Stimulated activated CD4-positive, alpha-beta T cell treated with anti-CD3 and anti-CD28 coated beads, Interleukin-2, amount 100 ng/mL, for 48 hours (primary cell): ENCODE measurements around the gene JAML.
A peak's percentile ranks its signal among the peaks of the same experiment; 100 is the strongest.
"Not testable (repeated sequence)": the region's sequence is repeated elsewhere in the genome, so short reads cannot be mapped to it uniquely, and the experiment has no call there.

Source experiments
- DNase-seq, 2 donors: peaks; one replicate each; pipeline ENCODE4 v3.0.0-alpha.2; 2020

Gene JAML

GRCh38 chr11:118192817-118193216 lies 32.0 kb downstream of the JAML start:
- not testable (repeated sequence) for DNase-seq

GRCh38 chr11:118190942-118191506 lies 33.8 kb downstream of the JAML start:
- not testable (repeated sequence) for DNase-seq

GRCh38 chr11:118186346-118187107 lies 38.3 kb downstream of the JAML start:
- DNase-seq, result no peak

- DNase-seq, result no peak
These were observed 39.8 kb downstream of the JAML start for GRCh38 chr11:118184784-118185579.

GRCh38 chr11:118183691-118184090 lies 41.1 kb downstream of the JAML start:
- DNase-seq, result not testable (repeated sequence)

- DNase-seq, result no peak
These were observed 44.5 kb downstream of the JAML start for GRCh38 chr11:118180300-118180703.

GRCh38 chr11:118176778-118177134 lies 48.1 kb downstream of the JAML start:
- no peak for DNase-seq

GRCh38 chr11:118175993-118176777 lies 48.6 kb downstream of the JAML start, which contains the start of gene SCN2B:
TSS of gene SCN2B (minus strand) at chr11:118176639. CDS start at chr11:118176431, 208 bp downstream.
- DNase-seq, result no peak

GRCh38 chr11:118175031-118175992 lies 49.5 kb downstream of the JAML start:
- no peak for DNase-seq

GRCh38 chr11:118174006-118174567 lies 50.7 kb downstream of the JAML start:
- DNase-seq, result no peak

GRCh38 chr11:118172356-118172755 lies 52.5 kb downstream of the JAML start:
- no peak for DNase-seq

- peak; percentile 72 to 76 for DNase-seq
These were observed 53.3 kb downstream of the JAML start for GRCh38 chr11:118171269-118172062.

GRCh38 chr11:118170882-118171268 lies 53.9 kb downstream of the JAML start:
- no peak for DNase-seq

- no peak for DNase-seq
These were observed 54.6 kb downstream of the JAML start for GRCh38 chr11:118170231-118170630.

- no peak for DNase-seq
These were observed 55.3 kb downstream of the JAML start for GRCh38 chr11:118169300-118170140.

- no peak for DNase-seq
These were observed 56.1 kb downstream of the JAML start for GRCh38 chr11:118168751-118169150.

GRCh38 chr11:118168316-118168715 lies 56.5 kb downstream of the JAML start:
- DNase-seq, result no peak

GRCh38 chr11:118167906-118168305 lies 56.9 kb downstream of the JAML start:
- no peak for DNase-seq

- no peak for DNase-seq
These were observed 57.6 kb downstream of the JAML start for GRCh38 chr11:118167253-118167652.

- no peak for DNase-seq
These were observed 58.2 kb downstream of the JAML start for GRCh38 chr11:118166641-118167040.
